SH-SY5Y (cell line): ENCODE data around the gene RETREG2.

ENCODE experiments used
- GATA2 ChIP-seq: IDR thresholded peaks from 2 replicates; pipeline ENCODE4 v1.6.1; 2011; ENCODE audit warnings: mild to moderate bottlenecking, low read depth, low read length
- GATA3 ChIP-seq: IDR thresholded peaks from 2 replicates; pipeline ENCODE4 v1.6.1; 2011; ENCODE audit warnings: low read depth, mild to moderate bottlenecking, low read length, moderate library complexity

DNA sequence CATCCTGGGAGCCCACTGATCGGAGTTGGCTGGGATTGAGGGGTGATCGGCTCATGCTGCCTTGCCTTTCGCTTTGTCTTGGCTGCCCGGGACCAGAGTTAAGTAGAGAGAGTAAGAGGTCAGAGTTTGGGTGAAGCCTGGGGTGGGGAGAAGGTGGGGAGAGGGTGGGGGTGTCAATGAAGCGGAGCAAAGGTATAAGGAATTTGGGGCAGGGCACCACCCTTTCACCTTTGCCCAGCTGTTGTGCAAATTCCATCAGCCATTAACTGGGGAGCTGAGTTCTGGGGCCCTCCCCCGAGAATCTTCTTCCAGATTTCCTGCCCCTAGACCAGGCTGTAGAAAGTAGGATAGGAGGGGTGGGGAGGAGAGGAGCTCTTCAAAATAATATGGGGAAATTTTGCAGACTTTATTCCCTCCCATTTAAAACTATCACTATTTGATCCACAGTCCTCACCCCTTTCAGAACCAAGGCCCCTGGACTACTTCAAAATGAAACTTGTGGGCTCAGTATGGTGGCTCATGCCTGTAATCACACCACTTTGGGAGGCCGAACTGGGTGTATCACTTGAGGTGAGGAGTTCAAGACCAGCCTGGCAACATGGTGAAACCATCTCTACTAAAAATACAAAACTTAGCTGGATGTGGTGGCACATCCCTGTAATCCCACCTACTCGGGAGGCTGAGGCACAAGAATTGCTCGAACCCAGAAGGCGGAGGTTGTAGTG, 8.0 kb upstream of the RETREG2 start, which contains the start of gene SLC23A3:
- TF ChIP-seq GATA2 (no peak), GATA3 (no peak)
